ENCODE measurements around the gene MRGPRF.
"Not testable (repeated sequence)": the region's sequence is repeated elsewhere in the genome, so short reads cannot be mapped to it uniquely, and the experiment has no call there.

MRGPRF gene

DNA sequence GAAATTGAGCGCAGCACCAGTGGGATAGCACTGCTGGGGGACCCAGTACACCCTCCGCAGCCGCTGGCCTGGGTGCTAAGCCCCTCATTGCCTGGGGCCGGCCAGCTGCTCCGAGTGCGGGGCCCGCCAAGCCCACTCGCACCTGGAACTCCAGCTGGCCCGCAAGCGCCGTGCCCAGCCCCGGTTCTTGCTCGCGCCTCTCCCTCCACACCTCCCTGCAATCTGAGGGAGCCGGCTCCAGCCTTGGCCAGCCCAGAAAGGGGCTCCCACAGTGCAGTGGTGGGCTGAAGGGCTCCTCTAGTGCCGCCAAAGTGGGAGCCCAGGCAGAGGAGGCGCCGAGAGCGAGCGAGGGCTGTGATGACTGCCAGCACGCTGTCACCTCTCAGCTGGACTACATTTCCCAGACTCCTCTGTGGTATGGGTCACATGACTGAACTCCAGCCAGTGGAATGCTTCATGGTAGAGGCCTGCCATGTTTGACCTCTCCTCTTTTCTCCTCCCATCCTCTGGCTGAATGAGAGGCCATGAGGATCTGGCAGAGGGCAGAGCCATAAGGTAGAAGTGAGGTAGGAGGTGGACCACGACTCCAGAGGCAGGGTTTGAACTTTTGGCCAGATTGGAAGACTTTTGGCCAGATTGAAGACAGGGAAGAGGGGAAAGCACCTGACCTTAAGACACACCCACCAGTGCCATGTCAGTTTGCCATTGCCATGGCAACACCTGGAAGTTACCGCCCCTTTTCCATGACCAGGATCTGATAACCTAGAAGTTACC is 38.4 kb downstream of the MRGPRF start:
- DNase-seq (ENCODE audit: low read depth): no peak
- in situ Hi-C loops (cut with HindIII; ENCODE audit: low sequenced_read_pairs): no loop called here
- TF ChIP-seq CTCF (IDR thresholded peaks at IDR 0.05; ENCODE audit: low read depth, low read length, missing control alignments): no peak
- no peak overlapping the region for H3K4me3 ChIP-seq (ENCODE audit: low read depth, low read length)

GRCh38 chr11:68973706-68974105 is 39.3 kb downstream of the MRGPRF start:
- H3K4me3 ChIP-seq (ENCODE audit: low read depth, low read length); in situ Hi-C loops (cut with HindIII; ENCODE audit: low sequenced_read_pairs); DNase-seq (ENCODE audit: low read depth): not testable (repeated sequence)

GRCh38 chr11:68973219-68973618 is 39.8 kb downstream of the MRGPRF start:
- DNase-seq (ENCODE audit: low read depth): no peak
- in situ Hi-C loops (cut with HindIII; ENCODE audit: low sequenced_read_pairs): no loop called here
- H3K4me3 ChIP-seq (ENCODE audit: low read depth, low read length): no peak overlapping the region
- no peak for TF ChIP-seq CTCF (IDR thresholded peaks at IDR 0.05; ENCODE audit: low read depth, low read length, missing control alignments)

GRCh38 chr11:68970921-68971636 is 42.0 kb downstream of the MRGPRF start:
- in situ Hi-C loops (cut with HindIII; ENCODE audit: low sequenced_read_pairs): no loop called here
- TF ChIP-seq CTCF (IDR thresholded peaks at IDR 0.05; ENCODE audit: low read depth, low read length, missing control alignments): no peak
- H3K4me3 ChIP-seq (ENCODE audit: low read depth, low read length): no peak overlapping the region
- DNase-seq (ENCODE audit: low read depth): no peak

DNA sequence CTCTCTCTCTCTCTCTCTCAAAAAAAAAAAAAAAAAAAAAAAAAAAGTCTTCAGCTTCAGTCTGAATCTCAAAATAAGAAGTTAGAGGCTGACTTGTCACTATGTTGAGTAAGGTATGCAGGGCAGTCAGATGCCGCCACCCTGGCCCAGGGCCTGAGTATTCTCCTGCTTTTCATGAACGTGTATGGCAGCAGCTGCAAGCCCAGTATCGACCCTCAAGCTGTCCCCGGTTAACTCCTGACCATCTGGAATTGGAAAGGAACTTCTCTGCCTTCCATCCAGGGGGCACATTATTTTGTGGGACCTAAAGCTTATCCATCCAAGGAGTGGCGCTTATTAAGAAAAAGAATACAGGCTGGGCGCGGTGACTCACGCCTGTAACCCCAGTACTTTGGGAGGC is 43.7 kb downstream of the MRGPRF start:
- in situ Hi-C loops (cut with HindIII; ENCODE audit: low sequenced_read_pairs): no loop called here
- no peak for TF ChIP-seq CTCF (IDR thresholded peaks at IDR 0.05; ENCODE audit: low read depth, low read length, missing control alignments)
- DNase-seq (ENCODE audit: low read depth): no peak
- no peak overlapping the region for H3K4me3 ChIP-seq (ENCODE audit: low read depth, low read length)

DNA sequence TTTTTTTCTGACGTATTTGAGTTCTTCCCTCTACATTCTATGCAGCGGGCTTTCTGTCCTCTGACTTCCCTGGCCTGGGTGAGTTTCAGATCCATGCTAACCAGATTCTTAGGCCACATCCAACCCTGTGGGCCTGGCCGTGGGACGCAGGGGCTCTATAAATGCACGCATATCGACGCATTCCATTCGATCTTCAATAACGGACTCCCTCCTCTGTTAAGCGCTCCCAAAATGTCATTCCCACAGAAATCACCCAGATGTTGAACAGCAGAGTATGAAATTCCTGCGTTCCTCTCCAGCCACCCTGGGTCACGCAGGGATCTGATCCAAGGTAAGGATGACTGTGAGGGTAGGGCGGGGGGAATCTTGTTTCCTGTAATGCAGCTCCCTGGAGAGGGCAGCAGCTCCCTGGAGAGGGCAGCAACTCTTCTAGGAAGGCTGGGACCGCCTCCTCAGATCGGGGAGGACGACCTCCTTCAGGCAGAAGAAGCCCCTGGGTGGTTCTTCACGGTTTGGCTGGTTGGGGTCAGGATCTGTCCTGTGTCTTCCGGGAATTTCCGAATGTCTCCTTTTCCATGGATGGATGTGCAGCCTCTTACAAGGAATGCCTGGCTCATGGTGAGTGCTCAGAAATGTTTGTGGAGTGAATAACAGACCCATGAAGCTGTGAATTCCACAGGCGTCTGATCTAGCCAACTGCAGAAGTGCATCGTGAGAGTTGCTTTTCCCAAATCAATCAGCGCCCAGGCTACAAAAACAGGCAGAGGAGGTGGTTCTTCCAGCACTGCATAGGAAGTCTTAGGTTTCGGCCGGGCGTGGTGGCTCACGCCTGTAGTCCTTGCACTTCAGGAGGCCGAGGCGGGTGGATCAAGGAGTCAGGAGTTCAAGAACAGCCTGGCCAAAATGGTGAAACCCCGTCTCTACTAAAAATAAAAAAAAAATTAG is 44.5 kb downstream of the MRGPRF start:
- no peak for DNase-seq (ENCODE audit: low read depth)
- in situ Hi-C loops (cut with HindIII; ENCODE audit: low sequenced_read_pairs): no loop called here
- TF ChIP-seq CTCF (IDR thresholded peaks at IDR 0.05; ENCODE audit: low read depth, low read length, missing control alignments): no peak
- H3K4me3 ChIP-seq (ENCODE audit: low read depth, low read length): no peak overlapping the region

Data from astrocyte of the cerebellum (primary cell).